Nephron progenitor cell (in vitro differentiated cells): ENCODE measurements around the gene SLC6A19.

ENCODE experiments used
- DNase-seq: peaks from one replicate; pipeline ENCODE4 v3.0.0; 2021
- H3K27ac Mint-ChIP-seq: 2 replicates; pipeline ENCODE4 v1.8.0; 2021; ENCODE audit warnings: mild to moderate bottlenecking, moderate library complexity, mixed read lengths
- H3K27me3 Mint-ChIP-seq: 2 replicates; pipeline ENCODE4 v1.8.0; 2021; ENCODE audit warnings: mild to moderate bottlenecking, low read depth, mixed read lengths; ENCODE audit not compliant: poor library complexity
- H3K36me3 Mint-ChIP-seq: 2 replicates; pipeline ENCODE4 v1.8.0; 2021; ENCODE audit warnings: low read depth, mixed read lengths
- H3K4me1 Mint-ChIP-seq: 2 replicates; pipeline ENCODE4 v1.8.0; 2021; ENCODE audit warnings: mixed read lengths
- H3K4me3 Mint-ChIP-seq: 2 replicates; pipeline ENCODE4 v1.8.0; 2021; ENCODE audit warnings: mild to moderate bottlenecking, moderate library complexity, mixed read lengths
- H3K9me3 Mint-ChIP-seq: 2 replicates; pipeline ENCODE4 v1.8.0; 2021; ENCODE audit warnings: mild to moderate bottlenecking, moderate library complexity, mixed read lengths
- TF ChIP-seq, protein P1 (sequence below): fragments of 200-600 bp; sonication (generic); IDR thresholded peaks from 2 replicates; pipeline ENCODE4 v1.5.0; 2021; ENCODE audit warnings: antibody characterized with exemption

SLC6A19 gene

DNA sequence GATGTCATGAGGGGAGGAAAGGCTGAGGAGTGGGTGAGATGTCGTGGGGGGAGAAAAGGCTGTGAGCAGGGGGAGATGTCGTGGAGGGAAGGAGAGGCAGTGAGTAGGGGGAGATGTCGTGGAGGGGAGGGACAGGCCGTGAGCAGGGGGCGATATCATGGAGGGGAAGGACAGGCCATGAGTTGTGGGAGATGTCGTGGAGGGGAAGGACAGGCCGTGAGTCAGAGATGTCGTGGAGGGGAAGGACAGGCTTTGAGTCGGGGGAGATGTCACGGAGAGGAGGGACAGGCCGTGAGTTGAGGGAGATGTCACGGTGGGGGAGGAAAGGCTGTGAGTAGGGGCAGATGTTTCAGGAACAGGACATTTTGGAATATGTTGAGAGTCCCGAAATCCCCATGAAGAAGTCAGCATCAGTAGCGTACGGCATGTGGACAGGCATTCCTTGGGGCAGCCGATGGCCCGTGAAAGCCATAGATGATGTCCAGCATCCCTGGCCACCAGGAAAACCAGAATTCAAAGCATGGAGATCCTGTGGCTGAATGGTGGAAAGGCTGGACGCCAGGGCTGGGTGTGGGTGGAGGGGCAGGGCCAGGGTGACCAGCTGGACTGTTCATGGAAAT lies 8.3 kb upstream of the SLC6A19 start:
- H3K9me3 Mint-ChIP-seq: no peaks in the 10 kb centered on the region
- peaks cover 25% of the 10 kb centered on the region for H3K4me1 Mint-ChIP-seq
- H3K27ac Mint-ChIP-seq: peak overlapping the region; percentile 92
- H3K27me3 Mint-ChIP-seq: peaks cover 61% of the 10 kb centered on the region
- DNase-seq: no peak
- TF ChIP-seq, protein P1, sequence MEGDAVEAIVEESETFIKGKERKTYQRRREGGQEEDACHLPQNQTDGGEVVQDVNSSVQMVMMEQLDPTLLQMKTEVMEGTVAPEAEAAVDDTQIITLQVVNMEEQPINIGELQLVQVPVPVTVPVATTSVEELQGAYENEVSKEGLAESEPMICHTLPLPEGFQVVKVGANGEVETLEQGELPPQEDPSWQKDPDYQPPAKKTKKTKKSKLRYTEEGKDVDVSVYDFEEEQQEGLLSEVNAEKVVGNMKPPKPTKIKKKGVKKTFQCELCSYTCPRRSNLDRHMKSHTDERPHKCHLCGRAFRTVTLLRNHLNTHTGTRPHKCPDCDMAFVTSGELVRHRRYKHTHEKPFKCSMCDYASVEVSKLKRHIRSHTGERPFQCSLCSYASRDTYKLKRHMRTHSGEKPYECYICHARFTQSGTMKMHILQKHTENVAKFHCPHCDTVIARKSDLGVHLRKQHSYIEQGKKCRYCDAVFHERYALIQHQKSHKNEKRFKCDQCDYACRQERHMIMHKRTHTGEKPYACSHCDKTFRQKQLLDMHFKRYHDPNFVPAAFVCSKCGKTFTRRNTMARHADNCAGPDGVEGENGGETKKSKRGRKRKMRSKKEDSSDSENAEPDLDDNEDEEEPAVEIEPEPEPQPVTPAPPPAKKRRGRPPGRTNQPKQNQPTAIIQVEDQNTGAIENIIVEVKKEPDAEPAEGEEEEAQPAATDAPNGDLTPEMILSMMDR: no peak
- no peaks in the 10 kb centered on the region for H3K36me3 Mint-ChIP-seq
- H3K4me3 Mint-ChIP-seq: no peak overlapping the region

DNA sequence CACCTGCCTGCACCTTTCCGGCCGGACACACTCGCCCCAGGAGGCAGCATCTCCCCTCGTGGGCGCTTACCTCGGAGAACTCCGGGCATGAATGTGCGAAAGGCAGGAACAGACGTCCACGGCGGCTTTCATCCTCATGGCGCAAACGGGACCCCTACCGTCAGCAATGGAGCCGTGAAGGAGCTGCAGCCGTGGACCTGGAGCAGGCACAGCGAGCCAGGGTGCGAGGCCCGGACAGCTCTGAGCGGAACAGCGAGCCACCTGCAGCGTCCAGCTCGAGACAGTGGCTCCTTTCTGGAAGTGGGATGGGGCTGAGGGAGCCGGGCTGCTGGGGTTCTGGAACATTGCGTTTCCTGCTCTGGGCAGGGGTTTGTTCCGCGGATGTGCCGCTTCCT lies 7.8 kb upstream of the SLC6A19 start:
- H3K4me3 Mint-ChIP-seq: no peak overlapping the region
- H3K27me3 Mint-ChIP-seq: peaks cover 58% of the 10 kb centered on the region
- no peaks in the 10 kb centered on the region for H3K36me3 Mint-ChIP-seq
- H3K4me1 Mint-ChIP-seq: peaks cover 22% of the 10 kb centered on the region
- DNase-seq: no peak
- TF ChIP-seq, protein P1: no peak
- H3K27ac Mint-ChIP-seq: no peak overlapping the region
- H3K9me3 Mint-ChIP-seq: no peaks in the 10 kb centered on the region

DNA sequence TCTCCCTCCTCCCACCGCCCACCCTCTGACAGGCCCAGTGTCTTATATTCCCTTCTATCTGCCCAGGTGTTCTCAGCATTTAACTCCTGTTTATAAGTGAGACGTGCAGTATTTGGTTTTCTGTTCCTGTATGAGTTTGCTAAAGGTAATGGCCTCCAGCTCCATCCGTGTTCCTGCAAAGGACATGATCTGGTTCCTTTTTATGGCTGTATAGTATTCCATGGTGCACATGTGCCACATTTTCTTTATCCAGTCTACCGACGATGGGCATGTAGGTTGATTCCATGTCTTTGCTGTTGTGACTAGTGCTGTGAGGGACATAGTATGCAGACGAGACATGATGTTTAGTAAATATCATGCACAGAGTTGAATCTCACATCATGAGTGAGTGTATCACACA lies 7.0 kb upstream of the SLC6A19 start:
- H3K27me3 Mint-ChIP-seq: peaks cover 51% of the 10 kb centered on the region
- TF ChIP-seq, protein P1: no peak
- no peak for DNase-seq
- H3K27ac Mint-ChIP-seq: no peak overlapping the region
- H3K9me3 Mint-ChIP-seq: no peaks in the 10 kb centered on the region
- no peak overlapping the region for H3K4me3 Mint-ChIP-seq
- H3K4me1 Mint-ChIP-seq: peaks cover 16% of the 10 kb centered on the region
- no peaks in the 10 kb centered on the region for H3K36me3 Mint-ChIP-seq

DNA sequence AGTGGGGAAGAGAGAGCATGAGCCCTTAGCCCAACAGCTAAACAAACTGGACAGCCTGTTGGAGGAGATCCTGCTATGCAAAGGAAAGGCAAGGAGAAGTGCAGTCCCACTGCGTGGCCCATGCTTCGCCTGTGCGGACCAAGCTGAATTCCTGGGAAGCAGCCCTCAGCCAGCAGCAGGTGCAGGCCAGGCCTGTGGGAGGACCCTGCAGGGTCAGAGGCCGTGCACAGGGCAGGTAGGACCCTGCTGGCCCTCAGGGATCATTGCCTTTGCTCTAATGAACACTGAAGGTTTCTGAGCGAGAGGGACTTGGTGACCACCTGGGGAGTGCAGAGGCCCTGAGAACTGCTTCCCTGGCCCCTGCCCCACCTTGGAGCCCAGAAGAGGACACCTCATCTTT lies 6.0 kb upstream of the SLC6A19 start:
- H3K27me3 Mint-ChIP-seq: peaks cover 41% of the 10 kb centered on the region
- H3K4me1 Mint-ChIP-seq: peaks cover 9% of the 10 kb centered on the region
- no peak for DNase-seq
- H3K4me3 Mint-ChIP-seq: no peak overlapping the region
- TF ChIP-seq, protein P1: no peak
- H3K9me3 Mint-ChIP-seq: no peaks in the 10 kb centered on the region
- no peaks in the 10 kb centered on the region for H3K36me3 Mint-ChIP-seq
- H3K27ac Mint-ChIP-seq: no peak overlapping the region

DNA sequence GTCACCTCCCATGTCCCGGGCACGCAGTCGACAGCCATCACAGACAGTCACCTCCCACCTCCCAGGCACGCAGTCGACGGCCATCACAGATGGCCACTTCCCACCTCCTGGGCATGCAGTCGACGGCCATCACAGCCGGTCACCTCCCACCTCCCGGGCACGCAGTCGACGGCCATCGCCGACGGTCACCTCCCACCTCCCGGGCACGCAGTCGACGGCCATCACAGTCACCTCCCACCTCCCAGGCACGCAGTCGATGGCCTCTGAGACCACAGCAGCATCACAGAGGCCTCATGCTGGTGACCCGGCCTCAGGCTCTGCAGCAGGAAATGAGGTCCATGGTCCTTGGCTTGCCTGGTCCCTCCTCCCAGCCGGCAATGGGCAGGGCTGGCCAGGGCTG lies 5.5 kb upstream of the SLC6A19 start:
- H3K27ac Mint-ChIP-seq: no peak overlapping the region
- H3K4me3 Mint-ChIP-seq: no peak overlapping the region
- no peaks in the 10 kb centered on the region for H3K36me3 Mint-ChIP-seq

DNA sequence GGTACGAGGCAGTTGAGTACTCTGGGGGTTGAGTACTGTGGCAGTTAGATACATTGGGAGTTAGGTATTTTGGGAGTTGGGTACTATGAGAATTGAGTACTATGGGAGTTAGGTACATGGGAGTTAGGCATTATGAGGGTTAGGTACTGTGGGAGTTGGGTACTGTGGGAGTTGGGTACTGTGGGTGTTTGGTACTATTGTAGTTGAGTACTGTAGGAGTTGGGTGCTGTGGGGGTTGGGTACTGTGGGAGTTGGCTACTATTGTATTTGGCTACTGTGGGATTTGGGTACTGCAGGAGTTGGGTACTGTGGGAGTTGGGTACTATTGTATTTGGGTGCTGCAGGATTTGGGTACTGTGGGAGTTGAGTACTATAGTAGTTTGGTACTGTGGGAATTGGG lies 4.8 kb upstream of the SLC6A19 start:
- no peak overlapping the region for H3K27ac Mint-ChIP-seq
- TF ChIP-seq, protein P1: no peak

More for the DNA sequence above, 5.5 kb upstream of the SLC6A19 start:
- H3K27me3 Mint-ChIP-seq: peaks cover 36% of the 10 kb centered on the region
- no peaks in the 10 kb centered on the region for H3K9me3 Mint-ChIP-seq
- peaks cover 8% of the 10 kb centered on the region for H3K4me1 Mint-ChIP-seq
- TF ChIP-seq, protein P1: no peak
- no peak for DNase-seq

More for the DNA sequence above, 4.8 kb upstream of the SLC6A19 start:
- Mint-ChIP-seq H3K27me3 (peaks cover 35% of the 10 kb centered on the region), H3K36me3 (no peaks in the 10 kb centered on the region), H3K4me1 (peaks cover 5% of the 10 kb centered on the region), H3K9me3 (no peaks in the 10 kb centered on the region), H3K4me3 (no peak overlapping the region)
- no peak for DNase-seq
